HG03460 (cell line): Measurements from ENCODE around the gene KSR1.

Source experiments
- ATAC-seq: cut with Tn5 transposase; IDR thresholded peaks from one replicate; pipeline ENCODE4 v1.9.1; 2021; ENCODE audit not compliant: unreplicated experiment

The KSR1 gene

DNA sequence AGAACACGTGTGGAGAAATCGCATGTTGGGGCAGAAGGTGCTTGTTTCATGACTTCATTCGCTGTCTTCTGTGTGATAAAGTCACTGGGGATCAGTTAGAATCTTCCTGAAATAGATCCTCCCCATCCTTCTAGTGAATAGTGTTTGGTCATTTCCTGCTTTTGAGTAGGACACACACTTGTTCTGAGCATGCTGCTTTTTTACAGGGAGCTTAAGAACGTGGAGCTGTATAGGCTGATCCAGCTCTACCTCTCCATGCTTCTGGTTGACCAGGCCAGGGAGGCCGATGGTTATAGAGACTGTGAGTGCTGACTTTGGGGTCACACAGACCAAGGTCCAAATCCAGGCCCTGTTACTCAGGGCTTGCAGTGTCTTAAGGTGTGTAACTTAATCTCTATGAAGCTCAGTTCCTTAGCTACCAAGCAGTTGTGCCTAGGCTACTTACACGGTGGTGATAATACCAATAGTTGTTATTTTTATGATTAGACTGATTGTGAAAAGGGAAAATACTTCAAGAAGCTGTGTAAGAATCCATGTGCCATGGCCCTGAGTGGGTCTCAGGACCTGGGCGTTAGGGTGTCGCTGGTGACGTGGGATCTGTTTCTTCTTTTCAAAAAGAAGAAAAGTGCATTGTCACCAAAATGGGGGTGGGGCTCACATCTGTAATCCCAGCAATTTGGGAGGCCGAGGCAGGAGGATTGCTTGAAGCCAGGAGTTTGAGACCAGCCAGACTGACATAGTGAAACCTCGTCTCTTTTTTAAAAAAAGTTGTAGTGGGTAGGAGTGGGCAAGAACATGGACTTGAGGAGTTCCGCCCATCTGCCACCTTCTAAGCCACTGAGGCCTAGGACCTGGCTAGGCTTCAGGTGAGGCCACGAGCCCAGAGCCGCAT is 110.7 kb downstream of the KSR1 start:
- no peak for ATAC-seq

DNA sequence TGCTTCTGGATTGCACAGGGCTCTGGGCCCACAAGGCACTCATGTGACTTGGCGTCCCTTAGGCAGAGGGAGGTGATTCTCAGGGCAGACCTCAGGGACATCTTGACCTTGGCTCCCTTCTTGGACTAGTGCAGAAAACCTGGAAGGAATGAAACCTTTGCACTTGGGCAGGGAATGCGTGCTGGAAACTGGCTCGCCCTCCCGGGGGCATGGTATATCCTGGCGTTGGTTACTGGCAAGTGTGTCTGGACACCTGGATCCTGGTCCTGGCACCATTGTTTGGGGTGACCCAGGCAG is 111.3 kb downstream of the KSR1 start:
- ATAC-seq: no peak

DNA sequence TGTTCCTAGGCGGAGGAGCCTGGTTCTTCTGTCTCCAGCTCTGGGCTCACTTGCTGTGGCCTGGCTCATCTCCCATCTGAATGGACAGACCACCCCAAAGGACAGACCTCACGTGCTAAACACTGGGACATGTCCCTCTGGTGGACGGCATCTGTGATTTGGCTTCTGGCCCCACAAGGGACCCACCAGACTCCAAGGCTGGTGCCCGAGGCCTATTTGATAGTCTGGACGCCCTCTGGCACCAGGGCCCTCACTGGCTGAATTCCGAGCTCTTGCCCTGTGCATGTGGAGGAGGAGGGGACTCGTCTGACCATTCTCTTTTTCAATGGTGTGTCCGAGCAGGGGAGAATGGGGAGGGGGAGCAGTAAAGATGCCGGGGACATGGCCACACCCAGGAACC is 112.0 kb downstream of the KSR1 start:
- no peak for ATAC-seq

DNA sequence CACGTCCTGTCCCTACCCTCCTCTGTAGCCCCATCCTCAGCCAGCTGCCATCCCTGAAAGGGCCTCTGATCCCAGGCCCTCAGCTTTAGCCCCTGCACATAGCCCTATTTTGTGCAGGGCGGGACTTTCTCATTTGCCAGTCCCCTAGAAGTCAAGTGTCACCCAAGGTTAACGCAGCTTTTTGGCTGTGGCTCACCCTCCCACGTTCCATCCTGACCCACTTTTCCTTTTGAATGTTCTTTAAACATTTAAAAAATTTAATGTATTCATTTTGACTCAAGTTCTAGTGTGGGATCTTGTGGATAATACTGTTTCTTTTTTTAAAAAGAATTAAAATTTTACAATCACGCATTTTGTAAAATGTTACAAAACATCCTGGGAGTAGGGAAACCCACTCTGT is 112.6 kb downstream of the KSR1 start:
- ATAC-seq: no peak

DNA sequence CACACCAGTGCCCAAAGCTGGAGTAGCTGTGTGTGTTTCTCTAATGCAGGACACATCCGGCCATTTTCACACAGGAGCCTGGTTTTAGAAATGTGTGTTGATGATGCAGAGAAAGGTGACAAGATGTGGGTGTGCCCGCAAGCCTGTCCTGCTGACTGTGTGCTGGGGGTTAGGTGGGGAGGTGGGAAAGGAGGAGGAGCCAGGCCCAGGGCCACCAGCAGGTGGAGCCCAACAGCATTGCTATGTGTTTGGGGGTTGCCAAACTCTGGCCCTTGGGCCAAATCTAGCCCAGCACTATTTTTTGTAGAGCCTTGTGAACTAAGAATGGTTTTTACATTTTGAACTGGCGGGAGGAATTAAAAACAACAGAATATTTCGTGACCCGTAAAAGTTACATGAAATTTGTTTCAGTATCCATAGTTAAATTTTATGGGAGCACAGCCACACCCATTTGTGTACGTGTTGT is 113.0 kb downstream of the KSR1 start:
- no peak for ATAC-seq

DNA sequence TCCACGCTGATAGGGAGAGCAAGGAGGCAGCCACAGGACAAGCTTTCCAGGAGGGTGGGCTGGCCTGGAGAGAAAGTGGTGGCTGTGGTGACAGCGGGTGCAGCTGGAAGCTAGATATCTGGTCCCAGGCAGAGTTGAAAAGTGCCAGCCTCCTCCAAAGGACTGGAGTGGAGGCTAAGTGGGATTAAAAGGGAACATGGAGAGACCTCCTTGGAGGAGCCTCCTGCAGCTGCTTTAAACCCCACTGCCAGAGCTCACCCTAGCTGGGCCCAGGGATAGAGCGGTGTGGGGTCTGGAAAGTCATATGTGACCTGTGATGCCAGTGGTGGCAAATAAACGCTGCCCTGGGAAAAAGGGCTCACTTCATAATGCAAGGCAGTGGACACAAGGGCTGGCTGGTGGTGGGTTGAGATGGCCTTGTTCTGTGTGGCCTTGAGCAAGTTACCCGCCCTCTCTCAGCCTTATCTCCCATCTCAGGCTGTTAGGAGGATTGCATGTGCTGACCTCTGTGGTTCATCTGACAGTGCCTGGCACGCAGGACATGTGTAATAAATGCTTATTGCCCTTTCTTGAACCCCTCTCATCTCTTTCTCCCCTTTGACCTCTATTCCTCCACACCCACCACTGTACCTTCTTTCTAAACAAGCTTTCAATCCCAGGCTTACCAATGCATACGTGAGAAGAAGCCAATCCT is 113.8 kb downstream of the KSR1 start:
- ATAC-seq: no peak

DNA sequence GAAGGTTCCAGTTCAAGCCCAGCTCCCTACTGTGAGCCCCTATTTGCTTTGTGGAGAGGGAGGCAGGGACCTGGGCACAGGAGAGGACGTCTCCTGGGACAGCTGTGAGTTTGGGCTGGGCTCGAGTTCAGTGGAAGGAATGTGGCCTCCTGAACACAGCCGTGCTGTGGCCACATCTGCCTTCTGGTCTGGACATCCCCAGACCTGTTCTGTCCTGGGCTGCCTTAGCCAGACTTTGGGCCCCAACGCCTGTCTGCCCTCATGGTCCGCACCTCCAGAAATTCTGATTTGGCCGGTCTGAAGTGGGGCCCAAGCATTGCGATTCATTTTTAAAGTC is 114.3 kb downstream of the KSR1 start:
- no peak for ATAC-seq

DNA sequence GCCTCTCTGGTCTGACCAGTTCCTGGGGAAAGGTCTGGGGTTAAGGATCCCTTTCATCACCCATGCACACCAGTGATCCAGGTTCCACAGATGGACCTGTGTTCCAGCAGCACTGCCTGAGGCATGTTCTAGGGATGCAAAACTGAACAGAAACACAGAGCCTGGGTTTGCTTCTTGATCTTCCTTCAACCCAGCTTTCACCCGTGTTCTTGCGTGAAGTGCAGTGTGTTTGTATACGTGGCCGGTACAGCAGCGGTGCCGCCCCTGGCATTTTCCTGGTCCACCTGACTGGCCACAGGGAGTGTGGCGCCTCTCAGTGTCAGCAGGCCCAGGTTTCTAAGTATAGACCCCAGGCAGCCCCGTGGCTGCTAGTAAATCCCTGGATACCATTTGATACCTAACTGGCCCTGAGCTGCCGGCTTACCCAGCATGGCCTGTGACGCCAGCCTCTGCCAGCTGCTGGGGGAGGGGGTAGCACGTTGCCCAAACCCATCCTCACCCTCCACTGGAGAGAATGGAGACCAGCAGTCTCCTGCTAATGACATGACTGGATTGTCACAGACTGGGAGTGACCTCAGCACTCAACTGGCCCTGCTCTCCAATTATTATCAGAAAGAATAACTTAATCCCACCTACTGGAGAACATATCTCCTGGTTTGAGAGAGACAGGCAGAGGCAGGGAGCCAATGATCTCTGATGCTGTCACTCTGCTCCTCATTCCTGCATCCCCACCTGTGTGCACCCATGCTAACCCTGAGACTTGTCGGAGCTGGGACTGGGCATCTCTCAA is 115.5 kb downstream of the KSR1 start:
- no peak for ATAC-seq

DNA sequence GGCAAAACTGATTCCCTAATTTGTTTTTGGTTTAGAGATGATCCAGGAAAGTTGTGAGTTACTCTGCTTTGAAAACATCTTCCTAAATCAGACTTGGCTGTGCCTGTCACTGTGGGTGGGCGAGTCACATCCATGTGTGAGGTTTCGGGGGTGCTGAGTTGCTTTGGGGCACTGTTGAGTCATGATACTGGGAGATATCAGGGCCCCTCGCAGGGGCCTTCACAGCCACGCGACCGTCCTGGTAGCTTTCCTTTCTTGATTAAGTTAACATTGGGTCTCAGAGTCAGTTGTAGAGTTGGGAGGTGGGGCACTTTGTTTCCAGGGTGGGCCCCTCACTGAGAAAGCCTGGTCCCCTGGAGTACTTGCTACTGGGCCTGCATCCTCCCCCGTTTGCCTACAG is 116.4 kb downstream of the KSR1 start:
- ATAC-seq: no peak

DNA sequence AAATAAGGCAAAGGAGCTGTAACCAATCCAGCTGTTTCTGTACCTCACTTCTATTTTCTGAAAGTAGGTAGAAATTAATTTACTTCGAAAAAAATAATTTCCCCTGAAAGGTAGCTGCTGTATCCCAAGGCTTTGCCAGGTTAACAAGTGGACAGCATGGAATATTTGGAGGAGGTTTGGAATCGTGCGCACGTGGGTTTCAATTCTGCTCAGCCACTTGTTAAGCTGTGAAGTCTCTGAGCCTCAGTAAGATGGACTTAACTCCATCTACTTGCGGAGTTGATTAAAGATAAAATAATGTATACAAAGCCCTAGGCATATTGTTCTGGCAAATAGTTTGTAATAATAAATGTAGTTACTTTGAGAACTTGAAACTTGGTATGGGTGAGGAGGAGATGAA is 117.3 kb downstream of the KSR1 start:
- ATAC-seq: no peak

DNA sequence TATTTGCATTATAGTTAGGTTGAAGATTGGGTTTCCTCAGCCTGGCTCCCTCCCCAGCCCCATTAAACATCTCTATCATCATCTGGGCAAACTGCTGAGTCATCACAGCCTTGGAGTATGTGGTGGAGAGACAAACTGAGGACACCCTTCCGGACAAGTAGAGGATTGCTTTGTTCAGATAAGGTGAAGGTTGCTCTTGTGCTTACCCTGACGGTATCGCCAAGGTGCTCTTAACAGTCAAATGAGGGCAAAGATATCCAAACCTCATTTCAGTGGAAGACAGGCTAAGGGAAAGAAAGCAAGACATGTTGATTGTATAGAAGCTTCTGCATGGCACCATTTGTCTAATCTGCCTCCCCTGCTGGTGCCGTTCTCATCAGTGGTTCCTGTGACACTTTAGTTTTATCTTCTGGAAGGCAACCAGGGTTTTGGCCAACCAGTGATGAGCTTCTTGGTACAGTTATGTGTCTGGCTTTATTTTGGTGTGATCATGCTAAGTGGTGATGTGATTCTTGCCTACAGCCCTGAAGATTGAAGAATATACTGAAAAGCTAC is 117.8 kb downstream of the KSR1 start:
- ATAC-seq: no peak

DNA sequence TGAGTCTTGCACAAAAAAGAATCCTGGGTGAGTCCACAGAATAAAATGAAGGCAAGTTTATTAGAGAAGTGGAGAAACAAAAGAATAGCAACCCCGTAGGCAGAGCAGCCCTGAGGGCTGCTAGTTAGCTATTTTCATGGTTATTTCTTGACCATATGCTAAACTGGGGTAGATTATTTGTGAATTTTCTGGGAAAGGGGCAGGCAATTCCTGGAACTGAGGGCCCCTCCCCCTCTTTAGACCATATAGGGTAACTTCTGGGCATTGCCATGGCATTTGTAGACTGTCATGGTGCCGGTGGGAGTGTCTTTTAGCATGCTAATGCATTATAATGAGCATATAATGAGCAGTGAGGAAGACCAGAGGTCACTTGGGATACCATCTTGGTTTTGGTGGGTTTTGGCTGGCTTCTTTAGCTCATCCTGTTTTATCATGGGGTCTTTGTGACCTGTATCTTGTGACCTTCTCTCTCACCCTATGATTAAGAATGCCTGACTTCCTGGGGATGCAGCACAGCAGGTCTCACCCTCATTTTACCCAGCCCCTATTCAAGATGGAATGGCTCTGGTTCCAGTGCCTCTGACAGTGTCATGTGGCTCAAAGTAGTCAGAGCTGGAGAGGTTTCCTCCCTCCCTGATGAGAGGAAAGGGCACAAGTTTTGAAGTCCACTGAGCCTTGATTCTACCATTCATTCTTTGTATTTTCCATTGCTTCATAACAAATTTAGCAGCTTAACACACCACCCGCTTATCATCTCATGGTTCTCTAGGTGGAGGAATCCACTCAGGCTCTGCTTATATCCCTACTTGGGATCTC is 119.1 kb downstream of the KSR1 start:
- no peak for ATAC-seq

DNA sequence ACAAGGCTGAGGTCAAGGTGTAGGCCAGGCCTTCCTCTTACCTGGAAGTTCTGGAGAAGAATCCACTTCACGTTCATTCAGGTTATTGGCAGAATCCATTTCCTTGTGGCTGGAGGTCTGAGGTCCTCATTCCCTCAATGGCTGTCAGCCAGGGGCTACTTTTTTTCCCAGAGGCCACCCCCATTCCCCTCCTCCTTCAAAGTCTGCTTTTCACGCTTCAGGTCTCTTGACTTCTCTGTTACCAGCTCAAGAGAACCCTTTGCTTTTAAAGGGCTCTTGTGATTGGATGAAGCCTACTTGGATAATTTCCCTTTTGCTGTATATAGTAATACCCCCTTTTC is 119.6 kb downstream of the KSR1 start:
- ATAC-seq: no peak

DNA sequence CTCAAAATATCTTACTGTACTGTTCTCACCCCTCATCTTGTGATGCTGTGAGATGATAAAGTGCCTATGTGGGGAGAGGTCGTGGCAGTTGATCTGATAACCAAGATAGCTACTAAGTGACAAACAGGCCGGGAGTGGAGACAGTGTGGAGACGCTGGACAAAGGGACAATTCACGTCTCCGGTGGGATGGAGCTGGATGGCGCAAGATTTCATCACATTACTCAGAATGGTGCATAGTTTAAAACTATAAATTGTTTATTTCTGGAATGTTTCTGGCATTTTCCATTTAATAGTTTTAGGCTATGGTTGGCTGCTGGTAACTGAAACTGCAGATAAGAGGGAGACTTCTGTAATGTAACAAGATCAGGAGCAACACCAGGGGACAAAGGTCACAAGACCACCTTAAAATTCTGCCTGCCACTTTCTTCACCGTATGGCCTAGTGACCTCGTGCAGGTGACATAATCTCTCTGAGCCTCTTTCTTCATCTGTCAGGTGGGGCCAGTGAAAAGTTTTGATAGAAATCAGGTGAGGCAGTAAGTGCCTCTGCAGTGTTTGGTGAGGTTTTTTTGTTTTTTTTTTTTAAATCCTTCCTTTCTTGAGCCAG is 120.3 kb downstream of the KSR1 start:
- no peak for ATAC-seq

DNA sequence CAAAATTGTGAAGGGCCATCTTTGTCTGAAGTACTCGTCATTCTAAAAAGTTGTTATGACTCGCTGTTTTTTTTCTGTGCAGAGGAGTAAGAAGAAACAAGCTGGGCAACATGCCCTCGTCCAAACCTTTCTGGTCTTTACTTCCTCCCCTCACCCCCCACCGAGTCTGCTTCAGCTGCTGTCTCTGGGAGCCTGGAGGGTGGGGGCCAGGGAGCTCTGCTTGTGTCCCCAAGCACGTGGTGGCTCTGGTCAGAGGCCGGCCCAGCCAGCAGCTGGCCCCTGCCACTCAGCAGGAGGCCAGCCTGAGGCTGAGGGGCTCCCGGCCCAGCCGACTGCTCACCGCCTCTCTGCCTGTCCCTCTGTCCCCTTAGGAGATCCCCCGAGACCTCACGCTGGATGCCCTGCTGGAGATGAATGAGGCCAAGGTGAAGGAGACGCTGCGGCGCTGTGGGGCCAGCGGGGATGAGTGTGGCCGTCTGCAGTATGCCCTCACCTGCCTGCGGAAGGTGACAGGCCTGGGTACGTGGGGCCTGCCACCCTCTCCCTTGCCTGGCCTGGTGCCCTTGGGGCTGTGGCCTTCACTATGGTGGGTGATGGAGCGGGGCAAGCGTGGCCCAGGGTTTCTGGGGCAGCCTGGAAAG is 121.0 kb downstream of the KSR1 start:
- ATAC-seq: no peak

DNA sequence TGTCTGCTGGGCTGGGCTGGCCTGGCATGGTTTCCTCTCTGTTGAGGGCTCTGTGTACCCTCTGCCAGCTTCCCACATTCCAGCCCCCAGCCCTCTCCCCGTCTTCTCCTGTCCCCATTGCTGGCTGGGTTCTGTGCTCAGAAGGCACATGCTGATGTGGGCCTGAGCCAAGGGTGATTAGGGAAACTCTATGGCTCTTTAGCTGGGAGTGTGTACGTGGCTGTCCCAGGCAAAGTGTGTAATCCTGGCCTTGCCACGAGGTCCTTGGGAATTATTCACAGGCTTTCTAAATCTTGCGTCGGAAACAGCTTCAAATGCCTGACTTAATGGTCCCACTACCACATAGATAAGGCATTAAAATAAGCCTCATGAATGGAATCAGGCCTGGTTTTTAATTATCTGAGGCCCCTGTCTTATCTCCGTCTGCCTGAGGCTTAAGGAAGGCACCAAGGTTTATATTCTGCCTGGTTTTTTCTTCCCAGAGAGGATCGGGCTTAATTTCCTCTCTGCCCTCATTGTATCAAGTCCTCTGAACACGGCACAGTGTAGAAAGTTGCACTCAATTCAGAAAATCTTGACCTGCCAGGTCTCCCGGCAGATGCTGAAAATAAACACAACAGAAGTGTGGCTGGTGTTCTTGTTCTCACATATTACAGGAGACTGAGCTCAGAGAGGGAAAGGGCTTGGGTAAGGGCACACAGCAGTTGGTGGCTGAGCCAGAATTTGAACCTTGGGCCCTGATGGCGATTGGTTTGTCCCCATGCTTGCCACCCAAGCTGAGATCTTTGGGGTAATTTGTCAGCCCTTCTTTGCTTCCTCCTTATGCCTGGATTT is 121.9 kb downstream of the KSR1 start:
- ATAC-seq: no peak

DNA sequence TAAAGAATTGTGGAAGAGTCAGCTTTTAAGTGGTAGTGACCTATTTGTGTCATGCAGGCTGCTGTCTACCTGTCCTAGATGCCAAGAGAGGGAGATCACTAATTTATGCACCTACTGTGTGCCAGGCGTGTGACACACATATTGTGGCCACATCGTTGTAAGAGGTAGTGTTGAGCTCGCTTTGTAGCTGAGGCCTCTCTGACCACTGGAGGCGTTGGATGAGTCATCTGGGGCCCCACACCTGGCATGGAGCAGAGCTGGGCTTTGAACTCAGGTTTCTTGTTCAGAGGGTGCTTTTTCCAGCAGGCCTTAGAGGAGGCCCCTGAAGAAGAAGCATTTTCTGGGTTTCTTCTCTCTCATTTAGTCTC is 122.5 kb downstream of the KSR1 start:
- peak; percentile 79 for ATAC-seq

DNA sequence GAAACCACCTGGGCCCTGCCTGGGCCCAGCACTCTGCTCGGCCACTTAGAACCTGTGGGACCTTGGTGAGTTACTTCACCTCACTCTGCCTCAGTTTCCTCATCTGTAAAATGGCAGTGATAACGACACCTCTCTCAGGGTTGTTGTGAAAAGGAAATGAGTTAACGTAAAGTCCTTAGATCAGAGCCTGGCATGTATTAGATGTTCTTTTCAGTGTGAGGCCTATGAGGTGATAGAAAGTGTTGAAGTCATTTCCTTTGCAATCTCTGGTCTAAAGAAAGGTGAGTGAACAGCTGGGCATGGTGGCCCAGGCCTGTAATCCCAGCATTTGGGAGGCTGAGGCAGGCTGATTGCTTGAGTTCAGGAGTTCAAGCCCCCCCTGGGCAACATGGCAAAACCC is 123.1 kb downstream of the KSR1 start:
- no peak for ATAC-seq

DNA sequence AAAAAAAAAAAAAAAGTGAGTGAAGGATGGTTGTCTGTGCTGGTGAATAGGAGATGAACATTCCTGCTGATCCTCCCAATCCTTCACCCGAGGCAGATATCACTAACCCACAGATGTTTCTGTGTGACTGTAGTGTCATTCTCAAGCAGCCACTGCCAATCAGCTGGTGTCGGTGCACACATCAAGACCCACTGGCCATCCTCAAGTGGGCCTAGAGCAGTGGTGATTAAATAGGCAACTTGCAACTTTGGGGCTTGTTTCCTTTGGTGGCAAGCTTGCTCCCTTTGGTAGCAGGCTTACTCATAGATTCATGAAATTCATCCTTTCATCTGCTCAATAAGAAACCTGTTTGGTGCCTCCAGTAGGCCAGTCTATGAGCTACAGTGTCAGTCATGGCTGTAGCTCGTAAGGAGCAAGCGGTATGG is 123.7 kb downstream of the KSR1 start:
- no peak for ATAC-seq
